ENCODE results near the gene IVNS1ABP. TPM values are rescaled to one million over a fixed set of nuclear protein-coding genes. Genes with fewer than 3 reads are reported as not detected.

The IVNS1ABP gene
- total and polyA plus RNA-seq, 2 donors (not counting 3 experiments of a cell fraction or from before 2014, with no cell fraction given): 26.3 to 81.6 TPM

- intact Hi-C loops (cut with micrococcal nuclease): no loop called here
- dilution Hi-C loops (cut with MboI; ENCODE audit: extremely low pct_ligation_motif_present, low sequenced_read_pairs): no loop called here
- H3K36me3 ChIP-seq (ENCODE audit: control insufficient read depth in 2 of 2, extremely low read depth in 1 of 2, insufficient read depth in 2 of 2, low read length in 2 of 2): no peaks in the 10 kb centered on the region
- TF ChIP-seq CTCF (IDR thresholded peaks at IDR 0.05; ENCODE audit: extremely low read depth in 1 of 2, insufficient read depth in 1 of 2, low read depth in 1 of 2, low read length in 2 of 2) (no peak), MAX (IDR thresholded peaks at IDR 0.05; ENCODE audit: insufficient read depth, insufficient read length) (no peak), POLR2A (IDR thresholded peaks at IDR 0.05; ENCODE audit: low read depth, low read length) (no peak), MYC (IDR thresholded peaks at IDR 0.05; ENCODE audit: low read depth, low read length) (no peak)
- H4K20me1 ChIP-seq (replicated peaks; ENCODE audit: control insufficient read depth, extremely low read depth, insufficient read depth, low read length): no peaks in the 10 kb centered on the region
- no peak overlapping the region for H3K4me2 ChIP-seq (ENCODE audit: insufficient read depth, low read length)
- H3K9ac ChIP-seq (replicated peaks; ENCODE audit: extremely low read depth, insufficient read depth, low read length): no peak overlapping the region
- no peaks in the 10 kb centered on the region for H3K79me2 ChIP-seq (ENCODE audit: control insufficient read depth, insufficient read depth, low read length)
- peaks cover 4% of the 10 kb centered on the region for H3K4me1 ChIP-seq (ENCODE audit: control insufficient read depth, extremely low read depth, insufficient read depth, low read length)
- no peaks in the 10 kb centered on the region for H3K9me3 ChIP-seq (replicated peaks; ENCODE audit: control insufficient read depth, insufficient read depth, low read length)
- no peak overlapping the region for H2AFZ ChIP-seq (ENCODE audit: low read depth, low read length)
- DNase-seq (ENCODE audit: low read depth, low spot score): no peak
- no peak for FAIRE-seq
- BruUV-seq (replicated peaks): no TSS peak
- H3K27me3 ChIP-seq (ENCODE audit: control insufficient read depth in 2 of 2, insufficient read depth in 2 of 2, low read length in 2 of 2): no peaks in the 10 kb centered on the region
- CTCF ChIA-PET: no interaction called here
- H3K27ac ChIP-seq (ENCODE audit: insufficient read depth, low read depth, low read length): no peak overlapping the region
- no peak overlapping the region for H3K4me3 ChIP-seq (replicated peaks in 1 of 3; ENCODE audit: insufficient read depth in 1 of 3, low read depth in 1 of 3, low read length in 3 of 3)
- POLR2A ChIA-PET: no interaction called here
- H3K9me1 ChIP-seq (replicated peaks; ENCODE audit: control insufficient read depth, extremely low read depth, insufficient read depth, low read length): no peaks in the 10 kb centered on the region
Observed at GRCh38 chr1:185355947-185356346, 38.9 kb upstream of the IVNS1ABP start.

GRCh38 chr1:185353124-185353523, 36.1 kb upstream of the IVNS1ABP start:
- no peak for TF ChIP-seq MYC (IDR thresholded peaks at IDR 0.05; ENCODE audit: low read depth, low read length)
- no peak for TF ChIP-seq EZH2 (IDR thresholded peaks at IDR 0.05; ENCODE audit: borderline replicate concordance, low read depth, low read length, severe bottlenecking)
- H3K4me2 ChIP-seq (ENCODE audit: insufficient read depth, low read length): no peak overlapping the region
- H2AFZ ChIP-seq (ENCODE audit: low read depth, low read length): no peak overlapping the region
- H3K4me1 ChIP-seq (ENCODE audit: control insufficient read depth, extremely low read depth, insufficient read depth, low read length): peaks cover 4% of the 10 kb centered on the region
- DNase-seq (ENCODE audit: low read depth, low spot score) (no peak), FAIRE-seq (no peak)
- no TSS peak for BruUV-seq (replicated peaks)
- intact Hi-C loops (cut with micrococcal nuclease): no loop called here
- H3K9ac ChIP-seq (replicated peaks; ENCODE audit: extremely low read depth, insufficient read depth, low read length): no peak overlapping the region
- ChIA-PET POLR2A (no interaction called here), CTCF (no interaction called here)
- H4K20me1 ChIP-seq (replicated peaks; ENCODE audit: control insufficient read depth, extremely low read depth, insufficient read depth, low read length): no peaks in the 10 kb centered on the region
- H3K9me3 ChIP-seq (replicated peaks; ENCODE audit: control insufficient read depth, insufficient read depth, low read length): no peaks in the 10 kb centered on the region
- H3K27me3 ChIP-seq (ENCODE audit: control insufficient read depth in 2 of 2, insufficient read depth in 2 of 2, low read length in 2 of 2): no peaks in the 10 kb centered on the region
- H3K79me2 ChIP-seq (ENCODE audit: control insufficient read depth, insufficient read depth, low read length): no peaks in the 10 kb centered on the region
- H3K27ac ChIP-seq (ENCODE audit: insufficient read depth, low read depth, low read length): no peak overlapping the region
- dilution Hi-C loops (cut with MboI; ENCODE audit: extremely low pct_ligation_motif_present, low sequenced_read_pairs): no loop called here
- no peaks in the 10 kb centered on the region for H3K36me3 ChIP-seq (ENCODE audit: control insufficient read depth in 2 of 2, extremely low read depth in 1 of 2, insufficient read depth in 2 of 2, low read length in 2 of 2)
- H3K9me1 ChIP-seq (replicated peaks; ENCODE audit: control insufficient read depth, extremely low read depth, insufficient read depth, low read length): no peaks in the 10 kb centered on the region
- H3K4me3 ChIP-seq (replicated peaks in 1 of 3; ENCODE audit: insufficient read depth in 1 of 3, low read depth in 1 of 3, low read length in 3 of 3): no peak overlapping the region

Data from endothelial cell of umbilical vein (primary cell).